Measurements from ENCODE around the gene CDH11.

- no peak for TF ChIP-seq CTCF (IDR thresholded peaks at IDR 0.05; ENCODE audit: low read depth, low read length)
- TF ChIP-seq EZH2phosphoT487 (IDR thresholded peaks at IDR 0.05; ENCODE audit: low read depth), result no peak
Observed at GRCh38 chr16:65079549-65079948, 42.3 kb downstream of the CDH11 start.
